ENCODE data around the gene SLFN12.

SLFN12 gene

DNA sequence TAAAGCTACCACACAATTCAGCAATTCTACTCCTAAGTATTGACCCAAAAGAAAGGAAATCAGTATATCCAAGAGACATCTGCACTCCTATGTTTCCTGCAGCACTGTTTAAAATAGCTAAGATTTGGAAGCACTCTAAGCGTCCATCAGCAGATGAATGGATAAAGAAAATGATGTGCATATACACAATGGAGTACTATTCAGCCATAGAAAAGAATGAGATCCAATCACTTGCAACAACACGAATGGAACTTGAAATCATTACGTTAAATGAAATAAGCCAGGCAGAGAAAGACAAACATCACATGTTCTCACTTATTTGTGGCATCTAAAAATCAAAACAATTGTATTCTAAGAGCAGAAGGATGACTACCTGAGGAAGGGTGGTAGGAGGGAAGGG lies 60.4 kb downstream of the SLFN12 start:
- in situ Hi-C loops (cut with HindIII; ENCODE audit: low pct_ligation_motif_present, low pct_unique_long_range_greater_than_20kb, low sequenced_read_pairs): no loop called here
- no peak for DNase-seq

GRCh38 chr17:35368081-35368830 lies 64.0 kb downstream of the SLFN12 start:
- in situ Hi-C loops (cut with HindIII; ENCODE audit: low pct_ligation_motif_present, low pct_unique_long_range_greater_than_20kb, low sequenced_read_pairs): no loop called here
- DNase-seq: no peak

- no peak for DNase-seq
- in situ Hi-C loops (cut with HindIII; ENCODE audit: low pct_ligation_motif_present, low pct_unique_long_range_greater_than_20kb, low sequenced_read_pairs): no loop called here
Observed at GRCh38 chr17:35361027-35361426, 71.3 kb downstream of the SLFN12 start.

Data from ACHN (cell line).